Activated CD8-positive, alpha-beta T cell treated with anti-CD3 and anti-CD28 coated beads for 36 hours (primary cell): ENCODE measurements around the gene SLC26A9. TPM values are rescaled to one million over a fixed set of nuclear protein-coding genes. Genes with fewer than 3 reads are reported as not detected.

Experiments
- ATAC-seq: fragments of 200-7000 bp; cut with Tn5 transposase; one replicate; pipeline ENCODE4 v1.10.0; 2021; ENCODE audit warnings: mild to moderate bottlenecking, moderate library complexity
- CTCF ChIA-PET: fragments of 350-600 bp; sonication (Branson Sonifier 250); formaldehyde crosslinking; loops from one replicate; lab custom pipeline; 2021; ENCODE audit warnings: antibody characterized with exemption; lab: Charles Lee
- POLR2A ChIA-PET: fragments of 350-600 bp; sonication (Branson Sonifier 250); formaldehyde crosslinking; loops from one replicate; lab custom pipeline; 2021; ENCODE audit warnings: antibody characterized with exemption; lab: Charles Lee
- DNase-seq: peaks from one replicate; pipeline ENCODE4 v3.0.0-alpha.2; 2020
- H3K27ac Mint-ChIP-seq: one replicate; pipeline ENCODE4 v1.8.0; 2021; ENCODE audit warnings: mild to moderate bottlenecking, mixed read lengths
- H3K27me3 Mint-ChIP-seq: one replicate; pipeline ENCODE4 v1.8.0; 2021; ENCODE audit warnings: mixed read lengths
- H3K36me3 Mint-ChIP-seq: one replicate; pipeline ENCODE4 v1.8.0; 2021; ENCODE audit warnings: low read depth, mixed read lengths
- H3K4me1 Mint-ChIP-seq: one replicate; pipeline ENCODE4 v1.8.0; 2021; ENCODE audit warnings: low read depth, mixed read lengths
- H3K4me3 Mint-ChIP-seq: one replicate; pipeline ENCODE4 v1.8.0; 2021; ENCODE audit warnings: mild to moderate bottlenecking, moderate library complexity, mixed read lengths
- H3K9me3 Mint-ChIP-seq: one replicate; pipeline ENCODE4 v1.8.0; 2021; ENCODE audit warnings: mixed read lengths
- CTCF ChIP-seq: fragments of 200-600 bp; IDR thresholded peaks from one replicate; pipeline ENCODE4 v1.8.0; 2022; ENCODE audit warnings: antibody characterized with exemption, mild to moderate bottlenecking
- intact Hi-C: fragments of 100-400 bp; cut with micrococcal nuclease; formaldehyde crosslinking; loops from one replicate; pipeline ENCODE4 v1.10.0; 2022
- total RNA-seq, 2 experiments: library from RNA; stranded (reverse); gene quantifications; one replicate each; pipeline ENCODE4 v1.2.3, GENCODE V29; 2021

Gene SLC26A9
- total RNA-seq, 2 experiments from 2014 or later = not detected

DNA sequence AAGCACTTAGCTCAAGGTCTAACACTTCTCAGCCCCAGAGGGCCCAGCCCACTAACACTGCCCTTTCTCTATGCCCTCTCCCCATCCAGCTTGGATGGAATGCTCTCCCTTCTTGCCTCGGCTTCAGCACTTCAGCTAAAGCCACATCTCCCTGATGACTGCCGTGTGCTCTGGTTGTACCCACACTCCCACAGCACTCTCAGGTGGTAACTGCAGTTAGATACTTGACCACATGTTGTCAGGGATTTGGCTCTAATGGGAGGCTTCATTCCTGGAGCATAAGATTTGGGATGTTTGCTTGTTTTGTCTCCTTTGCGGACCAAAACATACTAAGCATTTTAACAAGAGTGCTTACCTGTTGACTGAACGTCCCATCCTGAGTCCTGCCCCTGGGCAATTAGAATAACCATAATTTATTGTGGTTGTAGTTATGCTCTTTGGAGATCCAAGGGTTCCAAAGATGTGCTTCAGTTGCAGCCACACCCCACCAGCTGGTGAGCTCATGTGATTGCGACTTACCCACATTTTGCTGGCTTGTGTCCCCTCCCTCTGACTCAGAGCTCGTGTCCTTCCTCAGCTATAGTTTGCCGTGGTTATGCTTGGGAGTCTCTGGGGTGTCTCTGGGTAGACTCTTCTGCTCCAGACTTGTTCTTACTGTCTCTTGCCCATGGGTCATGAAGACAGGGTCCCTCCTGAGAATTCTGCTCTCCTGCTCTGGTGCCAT, 7.7 kb upstream of the SLC26A9 start:
- H3K4me3 Mint-ChIP-seq = no peak overlapping the region
- intact Hi-C loops = no loop called here
- H3K4me1 Mint-ChIP-seq = no peaks in the 10 kb centered on the region
- CTCF ChIA-PET = interaction anchor here (1.4 to 3.9 kb wide), 4 partner anchors 26 to 155 kb away, joined by 3 to 21 read pairs (median 4); no protein-coding TSS in a partner anchor
- DNase-seq = no peak
- POLR2A ChIA-PET = no interaction called here
- no peaks in the 10 kb centered on the region for H3K27me3 Mint-ChIP-seq
- TF ChIP-seq CTCF = no peak
- ATAC-seq = no peak
- H3K27ac Mint-ChIP-seq = no peak overlapping the region
- no peaks in the 10 kb centered on the region for H3K9me3 Mint-ChIP-seq
- H3K36me3 Mint-ChIP-seq = no peaks in the 10 kb centered on the region

DNA sequence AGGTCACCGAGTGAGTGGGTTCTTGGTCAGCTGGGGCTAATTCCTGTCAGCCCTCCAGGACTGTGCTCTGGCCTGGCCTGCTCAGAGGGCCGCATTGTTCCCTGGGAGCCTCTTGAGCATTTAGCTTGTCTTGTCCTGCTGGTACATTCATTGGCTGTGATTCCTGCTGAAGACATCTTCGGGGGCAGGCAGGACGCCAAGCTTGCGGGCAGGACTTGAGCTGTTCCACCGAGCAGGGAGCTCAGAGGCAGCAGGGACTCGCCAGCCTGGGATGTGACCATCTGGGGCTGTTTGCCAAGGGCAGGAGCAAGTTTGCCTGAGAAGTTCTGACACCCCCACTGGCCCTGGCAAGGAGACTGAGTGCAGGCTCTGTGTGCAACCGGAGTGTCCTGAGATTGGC, 7.0 kb upstream of the SLC26A9 start:
- CTCF ChIA-PET = interaction anchor here (1.6 to 3.9 kb wide), 3 partner anchors 27 to 33 kb away, joined by 3 to 21 read pairs (median 5); no protein-coding TSS in a partner anchor
- ATAC-seq = no peak
- no peaks in the 10 kb centered on the region for H3K4me1 Mint-ChIP-seq
- H3K27ac Mint-ChIP-seq = no peak overlapping the region
- no peak for DNase-seq
- intact Hi-C loops = no loop called here
- no peaks in the 10 kb centered on the region for H3K9me3 Mint-ChIP-seq
- no peaks in the 10 kb centered on the region for H3K36me3 Mint-ChIP-seq
- POLR2A ChIA-PET = no interaction called here
- no peaks in the 10 kb centered on the region for H3K27me3 Mint-ChIP-seq
- no peak for TF ChIP-seq CTCF
- no peak overlapping the region for H3K4me3 Mint-ChIP-seq

DNA sequence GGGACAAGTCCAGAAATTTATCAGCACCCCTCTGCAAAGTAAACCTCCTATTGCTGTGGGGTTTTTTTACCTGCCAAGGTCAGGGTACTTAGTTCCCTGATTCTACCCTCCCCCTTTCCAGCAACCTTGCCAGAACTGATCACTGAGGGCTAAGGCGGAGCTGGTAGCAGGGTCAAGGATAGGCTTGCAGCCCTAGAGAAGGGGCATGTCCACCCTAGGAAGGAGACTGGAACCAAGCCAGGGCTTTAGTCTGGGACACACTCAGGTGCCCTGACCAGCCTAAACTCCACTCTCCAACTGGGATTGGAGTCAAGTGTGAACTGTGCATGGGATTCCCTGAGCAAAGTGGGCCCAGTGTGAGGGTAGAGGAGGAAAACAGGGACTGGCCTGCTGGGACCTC, 6.5 kb upstream of the SLC26A9 start:
- Mint-ChIP-seq H3K9me3 (no peaks in the 10 kb centered on the region), H3K4me1 (no peaks in the 10 kb centered on the region), H3K36me3 (no peaks in the 10 kb centered on the region), H3K27ac (no peak overlapping the region), H3K4me3 (no peak overlapping the region), H3K27me3 (no peaks in the 10 kb centered on the region)
- ATAC-seq = no peak
- ChIA-PET CTCF (interaction anchor here (3.9 kb wide), 1 partner anchor 27 kb away, joined by 21 read pairs; no protein-coding TSS in a partner anchor), POLR2A (interaction anchor here (0.7 kb wide), 1 partner anchor 13 kb away, joined by 3 read pairs; no protein-coding TSS in a partner anchor)
- no peak for DNase-seq
- TF ChIP-seq CTCF = no peak
- intact Hi-C loops = no loop called here

DNA sequence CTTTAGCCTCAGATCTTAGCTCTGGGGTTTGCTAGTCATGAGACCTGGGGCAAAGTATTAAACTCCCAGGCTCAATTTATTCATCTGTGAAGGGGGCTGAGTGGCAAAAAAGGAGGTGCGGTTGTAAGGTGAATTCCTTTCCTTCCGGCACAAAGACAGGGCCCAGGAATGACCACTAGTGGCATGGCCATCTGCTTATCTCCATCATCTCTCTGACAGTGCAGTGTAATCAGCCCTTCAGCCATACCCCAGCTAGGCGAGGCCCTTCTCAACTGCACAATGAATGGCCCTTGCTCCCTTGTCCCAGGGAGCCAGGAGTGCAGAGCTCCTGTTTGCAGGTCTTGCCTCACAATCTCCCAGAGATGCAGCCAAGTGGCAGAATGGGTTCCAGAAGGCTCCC, 5.6 kb upstream of the SLC26A9 start:
- CTCF ChIA-PET = interaction anchor here (0.9 kb wide), 1 partner anchor 16 kb away, joined by 3 read pairs; no protein-coding TSS in a partner anchor

More for the DNA sequence above, 5.6 kb upstream of the SLC26A9 start:
- ATAC-seq = no peak
- POLR2A ChIA-PET = interaction anchor here (0.7 kb wide), 1 partner anchor 14 kb away, joined by 3 read pairs; no protein-coding TSS in a partner anchor
- H3K36me3 Mint-ChIP-seq = no peaks in the 10 kb centered on the region
- intact Hi-C loops = no loop called here
- no peak for TF ChIP-seq CTCF
- no peaks in the 10 kb centered on the region for H3K9me3 Mint-ChIP-seq
- no peak for DNase-seq
- H3K27ac Mint-ChIP-seq = no peak overlapping the region
- H3K27me3 Mint-ChIP-seq = no peaks in the 10 kb centered on the region
- H3K4me1 Mint-ChIP-seq = no peaks in the 10 kb centered on the region
- no peak overlapping the region for H3K4me3 Mint-ChIP-seq
